ENCODE data around the gene ACAP1.

- no peak for TF ChIP-seq CTCF (conservative IDR thresholded peaks at IDR 0.05 in 1 of 2, IDR thresholded peaks at IDR 0.05 in 1 of 2; ENCODE audit: low read depth in 1 of 2, low read length in 2 of 2)
- no peak for TF ChIP-seq EZH2 (IDR thresholded peaks at IDR 0.05; ENCODE audit: low read length, missing control alignments)
Measured at GRCh38 chr17:7328009-7328408, 8.3 kb upstream of the ACAP1 start.
